Astrocyte of the spinal cord (primary cell): Measurements from ENCODE around the gene MYL2.

ENCODE experiments used
- DNase-seq: peaks from one replicate; pipeline ENCODE4 v3.0.0; 2011; ENCODE audit warnings: low read depth, low spot score
- H3K4me3 ChIP-seq: 2 replicates; pipeline ENCODE4 v1.5.1; 2011; ENCODE audit warnings: low read depth, mild to moderate bottlenecking, low read length, moderate library complexity
- CTCF ChIP-seq: IDR thresholded peaks from 2 replicates; pipeline ENCODE4 v1.5.1; 2012; ENCODE audit warnings: low read depth, mild to moderate bottlenecking, low read length, inconsistent platforms
- in situ Hi-C: cut with HindIII; loops from 2 replicates; pipeline ENCODE4 v1.10.0; 2017; ENCODE audit warnings: low sequenced_read_pairs

MYL2 gene

GRCh38 chr12:110930348-110931314, 10.3 kb upstream of the MYL2 start:
- in situ Hi-C loops, result no loop called here
- TF ChIP-seq CTCF, result no peak
- H3K4me3 ChIP-seq, result no peak overlapping the region
- DNase-seq, result no peak

GRCh38 chr12:110929818-110930217, 9.4 kb upstream of the MYL2 start:
- H3K4me3 ChIP-seq, result no peak overlapping the region
- TF ChIP-seq CTCF, result no peak
- in situ Hi-C loops, result no loop called here
- no peak for DNase-seq

- in situ Hi-C loops, result no loop called here
- H3K4me3 ChIP-seq, result no peak overlapping the region
- no peak for TF ChIP-seq CTCF
- DNase-seq, result no peak
Measured at GRCh38 chr12:110928700-110929099, 8.3 kb upstream of the MYL2 start.

GRCh38 chr12:110927546-110927945, 7.2 kb upstream of the MYL2 start:
- no peak for DNase-seq
- TF ChIP-seq CTCF, result no peak
- H3K4me3 ChIP-seq, result no peak overlapping the region
- in situ Hi-C loops, result no loop called here

- in situ Hi-C loops, result no loop called here
- H3K4me3 ChIP-seq, result no peak overlapping the region
- no peak for DNase-seq
- TF ChIP-seq CTCF, result no peak
Measured at GRCh38 chr12:110923692-110924334, 3.4 kb upstream of the MYL2 start.

GRCh38 chr12:110923192-110923591, 2.8 kb upstream of the MYL2 start:
- in situ Hi-C loops, result no loop called here
- no peak for DNase-seq
- H3K4me3 ChIP-seq, result no peak overlapping the region
- TF ChIP-seq CTCF, result no peak
